GM10266 (cell line): ENCODE results near the gene APOBEC3H.

Experiments
- DNase-seq: peaks from one replicate; pipeline ENCODE4 v3.0.0; 2012; ENCODE audit errors: extremely low spot score
- TF ChIP-seq, protein P1 (sequence below): IDR thresholded peaks from 2 replicates; pipeline ENCODE4 v1.5.1; 2012; ENCODE audit warnings: mild to moderate bottlenecking, low read depth; ENCODE audit not compliant: control insufficient read depth, insufficient read depth; ENCODE audit errors: missing control alignments

Gene APOBEC3H

DNA sequence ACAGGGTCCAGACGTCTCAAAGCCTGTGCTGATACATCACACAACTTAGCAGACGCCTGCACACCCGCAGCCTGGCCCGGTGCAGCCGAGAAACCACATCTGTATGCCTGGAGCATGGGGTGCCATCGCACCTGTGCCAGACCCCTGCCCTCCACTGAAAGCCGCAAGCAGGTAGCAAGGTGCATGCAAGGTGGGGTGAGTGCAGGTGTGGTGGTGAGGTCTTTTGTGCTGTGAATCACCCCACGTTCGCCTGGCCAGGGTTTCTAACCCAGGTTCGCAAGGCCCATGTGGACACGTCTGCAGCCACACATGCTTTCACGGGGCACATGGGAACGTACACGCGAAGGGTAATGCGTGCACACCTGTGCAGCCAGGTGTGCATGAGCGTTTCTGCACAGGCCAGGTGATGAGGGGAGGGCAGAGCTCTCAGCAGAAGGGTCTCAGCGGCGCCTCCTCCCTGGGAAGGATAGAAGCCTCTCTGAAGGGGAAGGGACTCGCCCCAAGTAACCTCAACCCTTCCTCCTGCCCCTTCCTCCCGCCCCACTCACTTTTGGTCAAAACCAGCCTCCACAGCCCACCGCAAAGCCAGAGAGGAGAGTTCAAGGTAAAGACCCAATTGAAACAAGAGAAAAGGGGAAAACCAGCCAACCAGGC is 36.0 kb downstream of the APOBEC3H start:
- DNase-seq, result no peak

DNA sequence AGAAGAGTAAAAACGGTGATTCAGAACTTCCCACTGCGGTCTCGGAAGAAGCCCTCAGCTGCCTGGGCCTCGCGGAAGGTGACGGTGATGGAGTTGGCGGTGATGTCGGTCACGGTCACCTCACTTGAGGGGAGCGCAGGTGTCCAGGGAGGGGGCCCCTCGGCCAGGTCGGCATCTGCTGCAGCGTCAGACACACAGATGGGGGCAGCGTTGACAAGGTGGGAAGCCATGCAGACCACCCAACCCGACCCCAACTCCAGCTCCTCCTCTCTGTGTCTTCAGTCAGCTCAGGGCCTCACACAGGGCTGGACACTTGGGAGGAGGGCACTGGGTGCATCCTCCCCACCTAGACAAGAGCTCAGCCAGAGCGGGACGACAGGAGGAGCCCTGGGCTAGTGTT is 36.8 kb downstream of the APOBEC3H start:
- no peak for DNase-seq
- TF ChIP-seq, protein P1, sequence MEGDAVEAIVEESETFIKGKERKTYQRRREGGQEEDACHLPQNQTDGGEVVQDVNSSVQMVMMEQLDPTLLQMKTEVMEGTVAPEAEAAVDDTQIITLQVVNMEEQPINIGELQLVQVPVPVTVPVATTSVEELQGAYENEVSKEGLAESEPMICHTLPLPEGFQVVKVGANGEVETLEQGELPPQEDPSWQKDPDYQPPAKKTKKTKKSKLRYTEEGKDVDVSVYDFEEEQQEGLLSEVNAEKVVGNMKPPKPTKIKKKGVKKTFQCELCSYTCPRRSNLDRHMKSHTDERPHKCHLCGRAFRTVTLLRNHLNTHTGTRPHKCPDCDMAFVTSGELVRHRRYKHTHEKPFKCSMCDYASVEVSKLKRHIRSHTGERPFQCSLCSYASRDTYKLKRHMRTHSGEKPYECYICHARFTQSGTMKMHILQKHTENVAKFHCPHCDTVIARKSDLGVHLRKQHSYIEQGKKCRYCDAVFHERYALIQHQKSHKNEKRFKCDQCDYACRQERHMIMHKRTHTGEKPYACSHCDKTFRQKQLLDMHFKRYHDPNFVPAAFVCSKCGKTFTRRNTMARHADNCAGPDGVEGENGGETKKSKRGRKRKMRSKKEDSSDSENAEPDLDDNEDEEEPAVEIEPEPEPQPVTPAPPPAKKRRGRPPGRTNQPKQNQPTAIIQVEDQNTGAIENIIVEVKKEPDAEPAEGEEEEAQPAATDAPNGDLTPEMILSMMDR, result no peak

More for the DNA sequence above, 36.0 kb downstream of the APOBEC3H start:
- TF ChIP-seq, protein P1, result no peak

DNA sequence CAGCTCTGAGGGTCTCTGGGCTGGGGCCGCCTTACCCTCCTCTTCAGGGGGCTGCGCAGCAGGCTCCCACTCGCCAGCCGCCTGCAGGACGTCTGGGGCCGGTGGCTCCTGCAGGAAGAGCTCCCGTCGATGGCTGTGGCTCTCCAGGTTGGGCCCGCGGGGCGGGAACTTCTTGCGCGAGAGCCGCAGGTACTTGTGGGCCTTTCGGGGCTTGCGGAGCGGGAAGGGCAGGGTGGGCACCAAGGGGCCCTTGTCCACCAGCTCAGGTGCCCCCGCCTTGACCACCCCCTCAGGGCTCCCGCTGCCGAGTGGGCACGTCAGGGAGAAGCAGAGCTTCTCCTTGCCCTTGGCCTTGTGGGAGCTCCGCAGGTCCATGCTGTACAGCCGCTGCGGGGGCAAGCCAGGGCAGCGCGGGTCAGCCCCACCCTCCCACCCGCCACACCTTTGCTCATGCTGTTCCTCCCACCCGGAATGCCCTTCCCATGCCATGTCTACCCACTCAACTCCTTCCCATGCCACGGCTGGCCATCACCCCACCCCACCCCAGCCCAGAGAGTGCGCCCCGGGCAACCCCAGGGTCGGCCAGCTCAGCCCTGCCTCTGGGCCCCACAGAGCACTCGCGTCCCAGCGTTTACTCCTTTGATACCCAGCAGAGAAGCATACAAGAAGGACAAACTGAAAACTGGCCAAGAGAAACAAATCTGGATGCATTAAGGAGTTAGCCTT is 37.5 kb downstream of the APOBEC3H start:
- TF ChIP-seq, protein P1, result no peak
- DNase-seq, result no peak

DNA sequence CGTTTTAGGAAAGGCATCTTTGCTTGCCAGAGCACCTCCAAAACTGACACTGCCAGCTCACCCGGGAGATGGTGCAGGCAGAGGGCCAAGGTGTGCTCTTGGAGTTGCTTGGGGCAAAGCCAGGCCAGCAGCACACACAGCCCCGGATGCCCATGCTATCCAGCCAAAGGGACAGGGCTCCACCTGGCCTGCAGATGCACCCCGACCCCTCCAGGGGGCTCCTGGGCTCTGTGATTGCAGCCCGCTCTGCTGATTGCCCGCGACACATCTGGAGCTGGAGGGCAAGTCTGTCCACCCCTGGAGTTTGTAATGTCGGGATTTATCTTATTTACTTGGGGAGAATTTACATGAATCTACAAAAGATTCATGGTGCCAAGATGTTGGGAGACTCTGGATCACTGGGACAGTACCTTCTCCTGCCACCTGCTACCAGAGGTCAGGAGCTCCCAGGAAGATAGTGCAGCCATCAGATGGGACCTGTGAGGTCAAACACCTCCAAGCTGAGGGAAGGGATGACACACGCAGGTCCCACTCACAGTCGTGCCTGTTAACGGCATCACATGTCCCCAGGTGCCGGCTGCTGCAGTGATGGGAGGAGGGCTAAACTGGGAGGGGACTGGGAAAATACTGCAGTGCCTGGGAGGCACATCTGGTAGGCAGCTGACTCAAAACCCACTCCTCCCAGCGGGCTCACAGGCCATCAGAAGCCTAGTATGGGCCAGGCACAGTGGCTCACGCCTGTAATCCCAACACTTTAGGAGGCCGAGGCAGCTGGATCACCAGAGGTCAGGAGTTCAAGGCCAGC is 38.2 kb downstream of the APOBEC3H start:
- peak; percentile 75 for DNase-seq
- TF ChIP-seq, protein P1, result peak; percentile 50

DNA sequence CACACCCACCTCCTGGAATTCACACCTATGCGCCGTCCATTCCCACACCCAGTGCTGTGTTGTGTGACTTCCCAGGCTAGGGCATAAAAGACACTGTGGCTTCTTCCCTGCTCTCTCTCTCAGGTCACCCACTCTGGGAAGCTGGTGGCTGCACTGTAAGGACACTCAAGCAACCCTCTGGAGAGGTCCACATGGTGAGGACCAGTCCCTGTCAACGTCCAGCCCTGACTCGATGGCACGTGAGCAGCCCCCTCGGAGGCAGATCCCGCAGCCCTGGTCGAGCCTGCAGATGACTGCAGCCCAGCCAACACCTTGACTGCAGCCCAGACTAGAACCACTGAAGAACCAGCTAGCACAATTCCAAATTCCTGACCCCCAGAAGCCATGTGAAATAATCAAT is 39.3 kb downstream of the APOBEC3H start:
- TF ChIP-seq, protein P1, result no peak
- DNase-seq, result no peak

DNA sequence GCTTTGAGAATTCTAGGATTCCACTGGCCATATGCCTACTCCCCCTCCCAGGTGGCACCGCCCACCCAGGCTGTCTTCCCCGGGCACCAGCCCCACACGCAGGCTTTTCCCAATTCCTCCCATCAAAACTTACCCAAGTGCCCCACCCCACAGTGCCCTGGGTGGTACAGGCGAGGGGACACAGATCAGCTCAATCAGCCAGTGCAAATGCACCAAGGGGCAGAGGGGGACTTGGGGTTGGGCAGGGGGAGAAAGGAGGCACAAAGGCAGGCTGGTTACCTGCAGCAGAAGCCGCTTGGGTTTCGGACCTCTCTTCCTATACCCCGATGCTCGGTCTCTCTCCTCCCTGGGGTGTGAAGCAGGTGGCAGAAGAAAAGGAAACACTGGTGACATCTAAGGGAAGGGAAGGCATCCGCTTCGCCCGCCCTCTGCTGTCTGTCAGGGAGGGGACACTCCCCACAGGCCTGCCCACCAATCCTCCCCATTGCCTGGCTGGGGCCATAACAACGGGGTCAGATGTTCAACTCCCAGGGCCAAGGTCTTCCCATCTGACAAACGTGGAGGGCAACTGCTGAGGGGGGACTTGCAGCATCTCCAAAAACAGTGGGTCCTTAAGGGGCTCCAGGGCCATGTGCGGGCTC is 41.4 kb downstream of the APOBEC3H start:
- no peak for DNase-seq
- TF ChIP-seq, protein P1, result no peak
